ENCODE measurements around the gene EGLN3.

EGLN3 gene

GRCh38 chr14:33962016-33962415 lies 11.1 kb upstream of the EGLN3 start:
- ATAC-seq = no peak
- no peak for TF ChIP-seq ZFP3 (CRISPR knock-in tag; IDR thresholded peaks at IDR 0.05)
- no peak for TF ChIP-seq ZC3H10 (CRISPR knock-in tag; IDR thresholded peaks at IDR 0.05)
- TF ChIP-seq RARB (CRISPR knock-in tag; IDR thresholded peaks at IDR 0.05) = no peak
- TF ChIP-seq ARNTL (CRISPR knock-in tag; IDR thresholded peaks at IDR 0.05; ENCODE audit: borderline replicate concordance, low read depth) = no peak
- TF ChIP-seq GLIS3 (CRISPR knock-in tag; IDR thresholded peaks at IDR 0.05) = no peak
- no peak for TF ChIP-seq SNAI2 (CRISPR knock-in tag; IDR thresholded peaks at IDR 0.05)
- no peak for TF ChIP-seq CSDC2 (CRISPR knock-in tag; IDR thresholded peaks at IDR 0.05)
- no peak for TF ChIP-seq ZNF70 (CRISPR knock-in tag; IDR thresholded peaks at IDR 0.05)
- TF ChIP-seq PPARA (CRISPR knock-in tag; IDR thresholded peaks at IDR 0.05; ENCODE audit: borderline replicate concordance) = no peak
- TF ChIP-seq, protein P1, sequence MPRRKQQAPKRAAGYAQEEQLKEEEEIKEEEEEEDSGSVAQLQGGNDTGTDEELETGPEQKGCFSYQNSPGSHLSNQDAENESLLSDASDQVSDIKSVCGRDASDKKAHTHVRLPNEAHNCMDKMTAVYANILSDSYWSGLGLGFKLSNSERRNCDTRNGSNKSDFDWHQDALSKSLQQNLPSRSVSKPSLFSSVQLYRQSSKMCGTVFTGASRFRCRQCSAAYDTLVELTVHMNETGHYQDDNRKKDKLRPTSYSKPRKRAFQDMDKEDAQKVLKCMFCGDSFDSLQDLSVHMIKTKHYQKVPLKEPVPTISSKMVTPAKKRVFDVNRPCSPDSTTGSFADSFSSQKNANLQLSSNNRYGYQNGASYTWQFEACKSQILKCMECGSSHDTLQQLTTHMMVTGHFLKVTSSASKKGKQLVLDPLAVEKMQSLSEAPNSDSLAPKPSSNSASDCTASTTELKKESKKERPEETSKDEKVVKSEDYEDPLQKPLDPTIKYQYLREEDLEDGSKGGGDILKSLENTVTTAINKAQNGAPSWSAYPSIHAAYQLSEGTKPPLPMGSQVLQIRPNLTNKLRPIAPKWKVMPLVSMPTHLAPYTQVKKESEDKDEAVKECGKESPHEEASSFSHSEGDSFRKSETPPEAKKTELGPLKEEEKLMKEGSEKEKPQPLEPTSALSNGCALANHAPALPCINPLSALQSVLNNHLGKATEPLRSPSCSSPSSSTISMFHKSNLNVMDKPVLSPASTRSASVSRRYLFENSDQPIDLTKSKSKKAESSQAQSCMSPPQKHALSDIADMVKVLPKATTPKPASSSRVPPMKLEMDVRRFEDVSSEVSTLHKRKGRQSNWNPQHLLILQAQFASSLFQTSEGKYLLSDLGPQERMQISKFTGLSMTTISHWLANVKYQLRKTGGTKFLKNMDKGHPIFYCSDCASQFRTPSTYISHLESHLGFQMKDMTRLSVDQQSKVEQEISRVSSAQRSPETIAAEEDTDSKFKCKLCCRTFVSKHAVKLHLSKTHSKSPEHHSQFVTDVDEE (CRISPR knock-in tag; IDR thresholded peaks at IDR 0.05) = no peak
- TF ChIP-seq ESRRG (CRISPR knock-in tag; IDR thresholded peaks at IDR 0.05) = no peak
- no peak for TF ChIP-seq ZNF565 (CRISPR knock-in tag; conservative IDR thresholded peaks at IDR 0.05; ENCODE audit: low read depth)
- TF ChIP-seq BACH2 (CRISPR knock-in tag; IDR thresholded peaks at IDR 0.05; ENCODE audit: borderline replicate concordance) = no peak
- no peak for TF ChIP-seq PATZ1 (CRISPR knock-in tag; IDR thresholded peaks at IDR 0.05; ENCODE audit: borderline replicate concordance)
- no peak for TF ChIP-seq CREB5 (CRISPR knock-in tag; IDR thresholded peaks at IDR 0.05; ENCODE audit: low read depth)
- no peak for TF ChIP-seq TOX (CRISPR knock-in tag; IDR thresholded peaks at IDR 0.05; ENCODE audit: borderline replicate concordance)

- peak; percentile 79 for ATAC-seq
- no peak for TF ChIP-seq ZNF565 (CRISPR knock-in tag; conservative IDR thresholded peaks at IDR 0.05; ENCODE audit: low read depth)
- TF ChIP-seq TCF4 (CRISPR knock-in tag; IDR thresholded peaks at IDR 0.05; ENCODE audit: borderline replicate concordance) = peak; percentile 60; the same call in 1 of the 2 replicates
Observed at GRCh38 chr14:33959692-33960151, 8.8 kb upstream of the EGLN3 start.

- no peak for ATAC-seq
- TF ChIP-seq ZNF8 (CRISPR knock-in tag; IDR thresholded peaks at IDR 0.05) (no peak), PPARA (CRISPR knock-in tag; IDR thresholded peaks at IDR 0.05; ENCODE audit: borderline replicate concordance) (no peak), POU6F1 (CRISPR knock-in tag; IDR thresholded peaks at IDR 0.05; ENCODE audit: borderline replicate concordance, low read depth) (no peak), PATZ1 (CRISPR knock-in tag; IDR thresholded peaks at IDR 0.05; ENCODE audit: borderline replicate concordance) (no peak), ESRRG (CRISPR knock-in tag; IDR thresholded peaks at IDR 0.05) (no peak), GLIS3 (CRISPR knock-in tag; IDR thresholded peaks at IDR 0.05) (no peak), ARNTL (CRISPR knock-in tag; IDR thresholded peaks at IDR 0.05; ENCODE audit: borderline replicate concordance, low read depth) (no peak), RARB (CRISPR knock-in tag; IDR thresholded peaks at IDR 0.05) (no peak), ZNF565 (CRISPR knock-in tag; conservative IDR thresholded peaks at IDR 0.05; ENCODE audit: low read depth) (no peak), ZFP3 (CRISPR knock-in tag; IDR thresholded peaks at IDR 0.05) (no peak), TCF4 (CRISPR knock-in tag; IDR thresholded peaks at IDR 0.05; ENCODE audit: borderline replicate concordance) (no peak), CSRNP3 (CRISPR knock-in tag; IDR thresholded peaks at IDR 0.05) (no peak), BACH2 (CRISPR knock-in tag; IDR thresholded peaks at IDR 0.05; ENCODE audit: borderline replicate concordance) (no peak)
- TF ChIP-seq, protein P1 (CRISPR knock-in tag; IDR thresholded peaks at IDR 0.05) = no peak
Observed at GRCh38 chr14:33958605-33959226, 7.8 kb upstream of the EGLN3 start.
